PC-9 (cell line): ENCODE data around the gene GCLC. TPM values are rescaled to one million over a fixed set of nuclear protein-coding genes. Genes with fewer than 3 reads are reported as not detected.

Experiments
- BruUV-seq: library from RNA; stranded (reverse); fragments of 400-500 nt; replicated peaks from 2 replicates; lab custom pipeline; 2021; lab: Mats Ljungman, UMichigan
- CTCF ChIA-PET: fragments of 300-600 bp; sonication (Branson Sonifier 250); formaldehyde crosslinking; loops from one replicate; lab custom pipeline; 2022; ENCODE audit warnings: antibody characterized with exemption; lab: Charles Lee
- POLR2A ChIA-PET: fragments of 300-600 bp; sonication (Branson Sonifier 250); formaldehyde crosslinking; loops from one replicate; lab custom pipeline; 2022; ENCODE audit warnings: antibody characterized with exemption; ENCODE audit not compliant: unreplicated experiment; lab: Charles Lee
- DNase-seq, 2 experiments: peaks; one replicate each; pipeline versions ENCODE4 v3.0.0 to v3.0.0-alpha.2; 2015 to 2022; ENCODE audit warnings: mixed read lengths in 1 of 2
- H2AFZ ChIP-seq: fragments of 200-600 bp; sonication (generic); 2 replicates; pipeline ENCODE4 v1.8.1; 2017; ENCODE audit warnings: antibody characterized with exemption
- H3F3A ChIP-seq: fragments of 200-600 bp; sonication (generic); 2 replicates; pipeline ENCODE4 v1.8.1; 2017; ENCODE audit warnings: antibody characterized with exemption, mild to moderate bottlenecking, low read depth; ENCODE audit not compliant: insufficient read depth
- H3K27ac ChIP-seq: fragments of 200-600 bp; sonication (generic); 2 replicates; pipeline ENCODE4 v1.6.1; 2016; ENCODE audit warnings: mixed run types
- H3K27me3 ChIP-seq: fragments of 200-600 bp; sonication (generic); 2 replicates; pipeline ENCODE4 v1.6.1; 2016; ENCODE audit warnings: low read depth, mixed run types; ENCODE audit not compliant: insufficient read depth
- H3K36me3 ChIP-seq: fragments of 200-600 bp; sonication (generic); 2 replicates; pipeline ENCODE4 v1.6.1; 2016; ENCODE audit warnings: low read depth, mixed run types
- H3K4me1 ChIP-seq: fragments of 200-600 bp; sonication (generic); replicated peaks from 2 replicates; pipeline ENCODE4 v1.6.1; 2016; ENCODE audit warnings: mixed run types; ENCODE audit not compliant: insufficient read depth
- H3K4me2 ChIP-seq: fragments of 200-600 bp; sonication (generic); 2 replicates; pipeline ENCODE4 v1.6.1; 2017; ENCODE audit warnings: mixed run types
- H3K4me3 ChIP-seq: fragments of 200-600 bp; sonication (generic); 2 replicates; pipeline ENCODE4 v1.6.1; 2016; ENCODE audit warnings: mixed run types
- H3K79me2 ChIP-seq: fragments of 200-600 bp; sonication (generic); 2 replicates; pipeline ENCODE4 v1.6.1; 2017; ENCODE audit warnings: low read depth, mixed run types
- H3K9me2 ChIP-seq: fragments of 200-600 bp; sonication (generic); 2 replicates; pipeline ENCODE4 v1.8.1; 2017; ENCODE audit warnings: mild to moderate bottlenecking; ENCODE audit not compliant: insufficient read depth
- H3K9me3 ChIP-seq: fragments of 200-600 bp; sonication (generic); 2 replicates; pipeline ENCODE4 v1.8.1; 2016; ENCODE audit warnings: low read depth; ENCODE audit not compliant: insufficient read depth
- H4K20me1 ChIP-seq: fragments of 200-600 bp; sonication (generic); 2 replicates; pipeline ENCODE4 v1.8.1; 2017; ENCODE audit not compliant: insufficient read depth
- CTCF ChIP-seq: fragments of 200-600 bp; sonication (generic); conservative IDR thresholded peaks from 2 replicates; pipeline ENCODE4 v1.6.1; 2017; ENCODE audit warnings: mixed run types, antibody characterized with exemption, mild to moderate bottlenecking, moderate library complexity
- EZH2 ChIP-seq: fragments of 200-600 bp; sonication (generic); IDR thresholded peaks from 2 replicates; pipeline ENCODE4 v1.8.0; 2017; ENCODE audit warnings: antibody characterized with exemption, low read depth
- intact Hi-C: fragments of 100-400 bp; cut with micrococcal nuclease; formaldehyde crosslinking; loops from one replicate; pipeline ENCODE4 v1.10.0; 2022; ENCODE audit not compliant: unreplicated experiment
- total RNA-seq: library from RNA; stranded (reverse); gene quantifications from 2 replicates; pipeline ENCODE4 v1.2.3, GENCODE V29; 2021

The GCLC gene
- total RNA-seq, 1 experiment from 2014 or later, result 213 TPM

GRCh38 chr6:53547166-53547810 is 2.4 kb upstream of the GCLC start:
- Histone ChIP-seq H3F3A (peaks cover 27% of the 10 kb centered on the region; the same call in 1 of the 2 replicates), H3K9me3 (no peaks in the 10 kb centered on the region; the same call in 1 of the 2 replicates), H3K27ac (peak overlapping the region; percentile 96), H3K4me1 (peaks cover 28% of the 10 kb centered on the region), H4K20me1 (peaks cover 20% of the 10 kb centered on the region), H3K36me3 (peaks cover 10% of the 10 kb centered on the region), H3K79me2 (peaks cover 50% of the 10 kb centered on the region), H2AFZ (peak overlapping the region; percentile 86), H3K9me2 (no peaks in the 10 kb centered on the region), H3K4me3 (peak overlapping the region; percentile 96), H3K27me3 (no peaks in the 10 kb centered on the region), H3K4me2 (peak overlapping the region; percentile 98)
- TSS peak; percentile 6 for BruUV-seq
- no peak for TF ChIP-seq EZH2
- no peak for TF ChIP-seq CTCF
- CTCF ChIA-PET, result interaction anchor here (0.6 kb wide), 1 partner anchor 553 kb away, joined by 3 read pairs; no protein-coding TSS in a partner anchor
- peak in 1 of 2 experiments; percentile 6 for DNase-seq
- intact Hi-C loops, result loop anchor here (5.0 kb wide), 1 partner anchor 245 kb away; no protein-coding TSS in a partner anchor
- POLR2A ChIA-PET, result interaction anchor here (0.6 to 0.8 kb wide), 2 partner anchors 68 to 249 kb away, joined by 4 to 6 read pairs; no protein-coding TSS in a partner anchor

GRCh38 chr6:53546281-53546680 is 1.4 kb upstream of the GCLC start:
- no peak for DNase-seq
- peaks cover 30% of the 10 kb centered on the region for H4K20me1 ChIP-seq
- H3K4me1 ChIP-seq, result peaks cover 38% of the 10 kb centered on the region
- intact Hi-C loops, result loop anchor here (5.0 kb wide), 1 partner anchor 246 kb away; no protein-coding TSS in a partner anchor
- H3K9me2 ChIP-seq, result no peaks in the 10 kb centered on the region
- ChIA-PET CTCF (interaction anchor here (0.6 kb wide), 1 partner anchor 12 kb away, joined by 3 read pairs; no protein-coding TSS in a partner anchor), POLR2A (interaction anchor here (0.7 kb wide), 1 partner anchor 1493 kb away, joined by 8 read pairs; no protein-coding TSS in a partner anchor)
- H2AFZ ChIP-seq, result no peak overlapping the region
- H3K4me3 ChIP-seq, result peak overlapping the region; percentile 96; the same call in 1 of the 2 replicates
- H3F3A ChIP-seq, result peaks cover 27% of the 10 kb centered on the region; the same call in 1 of the 2 replicates
- peak overlapping the region; percentile 96 for H3K27ac ChIP-seq
- H3K27me3 ChIP-seq, result no peaks in the 10 kb centered on the region
- TF ChIP-seq EZH2 (no peak), CTCF (no peak)
- no TSS peak for BruUV-seq
- peaks cover 19% of the 10 kb centered on the region for H3K36me3 ChIP-seq
- peak overlapping the region; percentile 98 for H3K4me2 ChIP-seq
- H3K9me3 ChIP-seq, result no peaks in the 10 kb centered on the region; the same call in 1 of the 2 replicates
- peaks cover 60% of the 10 kb centered on the region for H3K79me2 ChIP-seq

- no peak overlapping the region for H2AFZ ChIP-seq
- H3K36me3 ChIP-seq, result peaks cover 37% of the 10 kb centered on the region
- no peak for TF ChIP-seq CTCF
- TF ChIP-seq EZH2, result no peak
- H3K9me2 ChIP-seq, result no peaks in the 10 kb centered on the region
- no peaks in the 10 kb centered on the region for H3K27me3 ChIP-seq
- no peak for DNase-seq
- ChIA-PET POLR2A (interaction anchor here (0.6 kb wide), 2 partner anchors 51 to 71 kb away, joined by 3 to 5 read pairs; no protein-coding TSS in a partner anchor), CTCF (interaction anchor here (0.6 kb wide), 1 partner anchor 436 kb away, joined by 4 read pairs; no protein-coding TSS in a partner anchor)
- intact Hi-C loops, result loop anchor here (2.0 kb wide), 3 partner anchors 107 to 431 kb away; no protein-coding TSS in a partner anchor
- peaks cover 51% of the 10 kb centered on the region for H4K20me1 ChIP-seq
- peaks cover 17% of the 10 kb centered on the region; the same call in 1 of the 2 replicates for H3F3A ChIP-seq
- H3K9me3 ChIP-seq, result no peaks in the 10 kb centered on the region
- H3K27ac ChIP-seq, result peak overlapping the region; percentile 96
- peaks cover 58% of the 10 kb centered on the region for H3K4me1 ChIP-seq
- BruUV-seq, result no TSS peak
- H3K4me3 ChIP-seq, result peak overlapping the region; percentile 79
- peak overlapping the region; percentile 98 for H3K4me2 ChIP-seq
- peaks cover 81% of the 10 kb centered on the region for H3K79me2 ChIP-seq
Observed at GRCh38 chr6:53544217-53544469, 758 bp downstream of the GCLC start.
